Activated CD4-positive, alpha-beta memory T cell treated with anti-CD3 and anti-CD28 coated beads, Interleukin-2, amount 10 ng/mL, durations not matched to agents 7 days and 5 days (primary cell): Measurements from ENCODE around the gene HIPK2. TPM values are rescaled to one million over a fixed set of nuclear protein-coding genes. Genes with fewer than 3 reads are reported as not detected.
A peak's percentile ranks its signal among the peaks of the same experiment; 100 is the strongest.

Experiments
- CTCF ChIA-PET: fragments of 350-600 bp; sonication (Branson Sonifier 250); formaldehyde crosslinking; loops from one replicate; lab custom pipeline; 2021; ENCODE audit warnings: antibody characterized with exemption, inconsistent platforms; lab: Charles Lee
- POLR2A ChIA-PET: fragments of 350-600 bp; sonication (Branson Sonifier 250); formaldehyde crosslinking; loops from one replicate; lab custom pipeline; 2021; ENCODE audit warnings: antibody characterized with exemption; lab: Charles Lee
- DNase-seq: peaks from one replicate; pipeline ENCODE4 v3.0.0-alpha.2; 2020
- H3K27ac Mint-ChIP-seq: one replicate; pipeline ENCODE4 v1.8.0; 2021; ENCODE audit warnings: mild to moderate bottlenecking, mixed read lengths
- H3K27me3 Mint-ChIP-seq: one replicate; pipeline ENCODE4 v1.8.0; 2021; ENCODE audit warnings: mixed read lengths
- H3K36me3 Mint-ChIP-seq: one replicate; pipeline ENCODE4 v1.8.0; 2021; ENCODE audit warnings: low read depth, mixed read lengths
- H3K4me1 Mint-ChIP-seq: one replicate; pipeline ENCODE4 v1.8.0; 2021; ENCODE audit warnings: mixed read lengths
- H3K4me3 Mint-ChIP-seq: one replicate; pipeline ENCODE4 v1.8.0; 2021; ENCODE audit warnings: mild to moderate bottlenecking, mixed read lengths
- H3K9me3 Mint-ChIP-seq: one replicate; pipeline ENCODE4 v1.8.0; 2021; ENCODE audit warnings: mixed read lengths
- total RNA-seq, 2 experiments: library from RNA; stranded (reverse); gene quantifications; one replicate each; pipeline ENCODE4 v1.2.3, GENCODE V29; 2021

The HIPK2 gene
- total RNA-seq, 2 experiments from 2014 or later = 24.0 to 25.2 TPM

GRCh38 chr7:139660317-139661042 is 117.3 kb downstream of the HIPK2 start:
- Mint-ChIP-seq H3K4me3 (no peak overlapping the region), H3K9me3 (no peaks in the 10 kb centered on the region), H3K36me3 (peaks cover 14% of the 10 kb centered on the region), H3K27ac (no peak overlapping the region), H3K4me1 (peaks cover 21% of the 10 kb centered on the region), H3K27me3 (no peaks in the 10 kb centered on the region)
- DNase-seq = no peak
- ChIA-PET POLR2A (no interaction called here), CTCF (interaction anchor here (1.0 to 2.6 kb wide), 3 partner anchors 14 to 58 kb away, joined by 4 to 12 read pairs (median 7); no protein-coding TSS in a partner anchor)

GRCh38 chr7:139659922-139660316 is 117.9 kb downstream of the HIPK2 start:
- no peaks in the 10 kb centered on the region for H3K27me3 Mint-ChIP-seq
- H3K4me1 Mint-ChIP-seq = peaks cover 21% of the 10 kb centered on the region
- peaks cover 14% of the 10 kb centered on the region for H3K36me3 Mint-ChIP-seq
- ChIA-PET CTCF (interaction anchor here (1.0 to 2.6 kb wide), 3 partner anchors 12 to 58 kb away, joined by 4 to 7 read pairs (median 4); no protein-coding TSS in a partner anchor), POLR2A (no interaction called here)
- H3K9me3 Mint-ChIP-seq = no peaks in the 10 kb centered on the region
- DNase-seq = no peak
- H3K27ac Mint-ChIP-seq = no peak overlapping the region
- no peak overlapping the region for H3K4me3 Mint-ChIP-seq

DNA sequence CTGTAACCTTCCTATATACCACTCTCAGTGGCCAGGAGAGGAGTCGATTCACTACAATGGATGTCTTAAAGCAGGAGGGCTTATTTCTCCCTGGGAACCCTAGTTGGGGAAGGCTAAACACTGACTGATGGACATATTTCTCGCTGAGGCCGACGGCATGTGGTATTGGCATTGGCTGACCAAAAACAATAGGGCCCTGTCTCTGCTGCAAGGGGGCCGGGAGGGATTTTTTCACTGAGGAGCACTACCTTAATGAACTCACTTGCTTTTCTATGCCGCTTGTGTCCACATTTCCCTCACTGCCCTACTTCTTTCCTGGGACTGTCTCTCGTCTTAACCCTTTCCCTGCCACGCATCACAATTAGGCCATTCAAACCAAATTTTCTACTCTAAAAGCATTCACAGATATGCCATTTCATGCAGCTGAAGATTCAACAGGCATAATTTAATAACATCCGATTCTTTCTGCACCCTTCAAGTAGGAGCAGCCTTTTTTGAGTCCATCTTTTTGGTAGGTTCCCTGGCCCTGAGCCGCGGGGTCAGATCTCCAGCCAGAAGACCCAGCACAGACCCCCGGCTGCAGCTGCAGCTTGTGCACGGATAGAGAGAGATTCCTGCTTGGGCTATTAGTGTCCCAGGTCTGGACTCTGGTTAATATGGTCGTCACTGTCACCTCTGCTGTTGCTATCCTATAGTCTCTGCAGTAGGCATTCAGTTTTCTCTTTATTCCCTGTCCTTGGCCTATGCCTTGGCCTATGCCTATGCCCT is 118.7 kb downstream of the HIPK2 start:
- no peaks in the 10 kb centered on the region for H3K27me3 Mint-ChIP-seq
- peaks cover 14% of the 10 kb centered on the region for H3K36me3 Mint-ChIP-seq
- DNase-seq = no peak
- H3K9me3 Mint-ChIP-seq = no peaks in the 10 kb centered on the region
- H3K4me3 Mint-ChIP-seq = no peak overlapping the region
- CTCF ChIA-PET = interaction anchor here (1.0 to 2.6 kb wide), 3 partner anchors 12 to 57 kb away, joined by 4 to 7 read pairs (median 4); no protein-coding TSS in a partner anchor
- H3K4me1 Mint-ChIP-seq = peaks cover 21% of the 10 kb centered on the region
- no peak overlapping the region for H3K27ac Mint-ChIP-seq
- POLR2A ChIA-PET = no interaction called here

DNA sequence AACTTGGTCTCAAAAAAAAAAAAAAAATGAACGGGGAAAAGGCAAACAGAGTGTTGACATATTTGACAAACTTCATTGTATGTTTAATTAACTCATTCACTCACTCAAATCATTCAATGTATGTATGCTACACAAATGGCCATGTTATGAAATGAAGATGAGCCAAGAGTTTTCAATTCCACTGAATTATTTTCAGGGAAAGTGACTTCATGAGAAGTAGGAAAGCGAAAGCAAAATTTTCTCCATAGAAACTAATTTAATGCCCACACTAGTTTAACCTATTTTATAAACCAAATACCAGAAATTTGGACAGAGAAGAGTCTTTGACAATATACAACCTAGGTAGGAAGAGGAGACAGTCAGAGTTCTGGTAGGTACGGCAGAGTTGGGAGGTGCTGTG is 119.5 kb downstream of the HIPK2 start:
- H3K36me3 Mint-ChIP-seq = peaks cover 14% of the 10 kb centered on the region
- no peak overlapping the region for H3K27ac Mint-ChIP-seq
- H3K4me3 Mint-ChIP-seq = no peak overlapping the region
- H3K27me3 Mint-ChIP-seq = no peaks in the 10 kb centered on the region
- peaks cover 21% of the 10 kb centered on the region for H3K4me1 Mint-ChIP-seq
- H3K9me3 Mint-ChIP-seq = no peaks in the 10 kb centered on the region
- no peak for DNase-seq
- ChIA-PET POLR2A (no interaction called here), CTCF (no interaction called here)

DNA sequence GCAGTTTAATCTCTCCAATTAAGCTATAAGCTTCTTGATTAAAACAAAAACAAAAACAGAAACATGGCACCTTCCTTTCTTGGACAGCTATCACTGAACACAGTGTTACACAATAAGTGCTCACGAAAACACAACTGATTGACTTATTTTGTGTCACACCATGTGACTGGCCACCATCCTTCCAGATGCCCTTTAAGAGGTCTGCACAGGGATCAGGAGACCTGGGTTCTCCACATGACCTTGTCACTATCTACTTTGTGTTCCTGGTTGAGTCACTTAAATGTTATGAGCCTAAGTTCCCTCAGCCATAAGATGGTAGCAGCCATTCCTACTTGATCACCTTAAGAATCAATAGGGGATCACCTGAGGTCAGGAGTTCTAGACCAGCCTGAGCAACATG is 120.1 kb downstream of the HIPK2 start:
- ChIA-PET POLR2A (no interaction called here), CTCF (interaction anchor here (1.0 kb wide), 1 partner anchor 12 kb away, joined by 3 read pairs; no protein-coding TSS in a partner anchor)
- no peak overlapping the region for H3K4me3 Mint-ChIP-seq
- H3K36me3 Mint-ChIP-seq = peaks cover 14% of the 10 kb centered on the region
- H3K27me3 Mint-ChIP-seq = no peaks in the 10 kb centered on the region
- DNase-seq = no peak
- no peaks in the 10 kb centered on the region for H3K9me3 Mint-ChIP-seq
- no peak overlapping the region for H3K27ac Mint-ChIP-seq
- H3K4me1 Mint-ChIP-seq = peaks cover 21% of the 10 kb centered on the region

GRCh38 chr7:139656387-139656786 is 121.4 kb downstream of the HIPK2 start:
- Mint-ChIP-seq H3K27ac (no peak overlapping the region), H3K4me3 (no peak overlapping the region), H3K4me1 (peaks cover 17% of the 10 kb centered on the region), H3K36me3 (peaks cover 7% of the 10 kb centered on the region), H3K27me3 (no peaks in the 10 kb centered on the region), H3K9me3 (no peaks in the 10 kb centered on the region)
- POLR2A ChIA-PET = no interaction called here
- CTCF ChIA-PET = no interaction called here
- no peak for DNase-seq

- CTCF ChIA-PET = interaction anchor here (1.6 kb wide), 1 partner anchor 9 kb away, joined by 6 read pairs; no protein-coding TSS in a partner anchor
These were observed 122.5 kb downstream of the HIPK2 start for GRCh38 chr7:139655305-139655704.

GRCh38 chr7:139654276-139655181 is 123.3 kb downstream of the HIPK2 start:
- ChIA-PET CTCF (interaction anchor here (1.6 kb wide), 1 partner anchor 9 kb away, joined by 6 read pairs; no protein-coding TSS in a partner anchor), POLR2A (no interaction called here)
- H3K4me3 Mint-ChIP-seq = no peak overlapping the region
- no peak for DNase-seq
- no peaks in the 10 kb centered on the region for H3K27me3 Mint-ChIP-seq
- no peak overlapping the region for H3K27ac Mint-ChIP-seq
- no peaks in the 10 kb centered on the region for H3K9me3 Mint-ChIP-seq
- H3K36me3 Mint-ChIP-seq = peaks cover 7% of the 10 kb centered on the region
- peaks cover 9% of the 10 kb centered on the region for H3K4me1 Mint-ChIP-seq

More at GRCh38 chr7:139655305-139655704, 122.5 kb downstream of the HIPK2 start:
- Mint-ChIP-seq H3K9me3 (no peaks in the 10 kb centered on the region), H3K27ac (no peak overlapping the region), H3K4me3 (no peak overlapping the region), H3K36me3 (peaks cover 7% of the 10 kb centered on the region), H3K4me1 (peaks cover 9% of the 10 kb centered on the region), H3K27me3 (no peaks in the 10 kb centered on the region)
- DNase-seq = no peak
- POLR2A ChIA-PET = no interaction called here

DNA sequence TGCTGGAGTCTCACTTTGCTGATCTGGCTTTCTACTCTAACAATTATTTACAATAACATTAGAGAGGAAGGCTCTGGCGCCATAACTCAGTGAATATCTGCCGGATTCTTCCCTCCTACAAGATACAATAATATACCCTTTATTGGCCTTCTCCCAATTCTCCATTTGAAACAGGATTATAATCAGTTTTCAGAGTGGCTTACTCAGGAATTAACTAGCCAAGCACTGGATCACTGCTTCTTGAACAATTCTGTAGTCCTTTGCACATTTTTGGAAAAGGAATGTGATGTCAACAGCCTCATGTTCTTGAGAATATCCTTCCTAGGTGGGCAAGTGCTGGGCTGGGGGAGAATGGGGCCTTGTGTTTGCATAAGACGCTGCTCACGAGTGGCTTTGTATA is 125.9 kb downstream of the HIPK2 start:
- Mint-ChIP-seq H3K4me1 (peaks cover 28% of the 10 kb centered on the region), H3K36me3 (peaks cover 7% of the 10 kb centered on the region), H3K27ac (no peak overlapping the region), H3K27me3 (no peaks in the 10 kb centered on the region), H3K4me3 (no peak overlapping the region), H3K9me3 (no peaks in the 10 kb centered on the region)
- no peak for DNase-seq
- POLR2A ChIA-PET = no interaction called here
- CTCF ChIA-PET = interaction anchor here (1.0 kb wide), 1 partner anchor 10 kb away, joined by 3 read pairs; no protein-coding TSS in a partner anchor

GRCh38 chr7:139651308-139651707 is 126.5 kb downstream of the HIPK2 start:
- no peaks in the 10 kb centered on the region for H3K27me3 Mint-ChIP-seq
- ChIA-PET CTCF (interaction anchor here (1.0 kb wide), 1 partner anchor 9 kb away, joined by 3 read pairs; no protein-coding TSS in a partner anchor), POLR2A (no interaction called here)
- H3K4me1 Mint-ChIP-seq = peaks cover 34% of the 10 kb centered on the region
- no peak for DNase-seq
- H3K27ac Mint-ChIP-seq = no peak overlapping the region
- peaks cover 5% of the 10 kb centered on the region for H3K36me3 Mint-ChIP-seq
- no peak overlapping the region for H3K4me3 Mint-ChIP-seq
- no peaks in the 10 kb centered on the region for H3K9me3 Mint-ChIP-seq

GRCh38 chr7:139650429-139651100 is 127.2 kb downstream of the HIPK2 start:
- Mint-ChIP-seq H3K4me3 (no peak overlapping the region), H3K27me3 (no peaks in the 10 kb centered on the region), H3K9me3 (no peaks in the 10 kb centered on the region), H3K27ac (no peak overlapping the region), H3K36me3 (no peaks in the 10 kb centered on the region), H3K4me1 (peaks cover 38% of the 10 kb centered on the region)
- DNase-seq = no peak
- CTCF ChIA-PET = no interaction called here
- POLR2A ChIA-PET = no interaction called here

DNA sequence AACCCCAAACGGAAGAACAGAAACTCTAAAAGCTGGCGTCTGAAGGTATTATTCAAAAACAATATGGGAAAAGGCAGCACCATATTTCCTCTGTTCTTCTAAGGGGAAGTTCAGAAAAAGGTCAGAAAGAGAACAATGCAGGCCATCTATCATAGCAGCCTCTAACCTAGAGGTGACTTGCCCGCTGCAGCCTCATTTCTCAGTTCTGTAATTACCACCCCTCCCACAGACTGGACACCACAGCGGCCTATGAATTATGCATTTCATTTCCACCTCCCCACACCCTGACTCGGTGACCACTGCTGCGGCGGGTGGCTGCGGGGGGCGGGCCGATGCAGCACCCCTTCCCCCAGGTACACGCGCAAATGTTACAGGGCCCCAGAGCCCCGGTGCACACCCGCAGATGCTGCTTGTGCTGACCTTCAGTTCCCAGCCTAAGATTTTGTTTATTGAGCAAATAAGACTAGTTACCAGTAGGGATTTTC is 128.8 kb downstream of the HIPK2 start:
- H3K4me3 Mint-ChIP-seq = peak overlapping the region; percentile 18
- POLR2A ChIA-PET = interaction anchor here (0.7 to 2.6 kb wide), 3 partner anchors 13 to 129 kb away, joined by 3 to 13 read pairs (median 3); partner anchors contain the start of gene HIPK2
- no peaks in the 10 kb centered on the region for H3K27me3 Mint-ChIP-seq
- peak; percentile 32 for DNase-seq
- no peaks in the 10 kb centered on the region for H3K36me3 Mint-ChIP-seq
- H3K4me1 Mint-ChIP-seq = peaks cover 41% of the 10 kb centered on the region
- no peaks in the 10 kb centered on the region for H3K9me3 Mint-ChIP-seq
- peak overlapping the region; percentile 63 for H3K27ac Mint-ChIP-seq
- CTCF ChIA-PET = interaction anchor here (3.8 to 4.6 kb wide), 2 partner anchors 12 to 354 kb away, joined by 31 to 114 read pairs; no protein-coding TSS in a partner anchor
